LNCaP clone FGC (cell line): ENCODE results near the gene MCHR1.
"Not testable (repeated sequence)": the region's sequence is repeated elsewhere in the genome, so short reads cannot be mapped to it uniquely, and the experiment has no call there.

ENCODE experiments used
- DNase-seq: peaks from one replicate; pipeline ENCODE4 v3.0.0-alpha.2; 2011; ENCODE audit warnings: low read depth
- H3K4me3 ChIP-seq: 2 replicates; pipeline ENCODE4 v1.5.1; 2011; ENCODE audit warnings: mild to moderate bottlenecking, low read depth, low read length, control low read depth
- TF ChIP-seq, protein P1 (sequence below): IDR thresholded peaks from 2 replicates; pipeline ENCODE4 v1.5.1; 2012; ENCODE audit warnings: mild to moderate bottlenecking; ENCODE audit not compliant: control insufficient read depth, insufficient read depth; ENCODE audit errors: extremely low read depth

Gene MCHR1

GRCh38 chr22:40719599-40719998 lies 40.3 kb downstream of the MCHR1 start:
- TF ChIP-seq, protein P1, sequence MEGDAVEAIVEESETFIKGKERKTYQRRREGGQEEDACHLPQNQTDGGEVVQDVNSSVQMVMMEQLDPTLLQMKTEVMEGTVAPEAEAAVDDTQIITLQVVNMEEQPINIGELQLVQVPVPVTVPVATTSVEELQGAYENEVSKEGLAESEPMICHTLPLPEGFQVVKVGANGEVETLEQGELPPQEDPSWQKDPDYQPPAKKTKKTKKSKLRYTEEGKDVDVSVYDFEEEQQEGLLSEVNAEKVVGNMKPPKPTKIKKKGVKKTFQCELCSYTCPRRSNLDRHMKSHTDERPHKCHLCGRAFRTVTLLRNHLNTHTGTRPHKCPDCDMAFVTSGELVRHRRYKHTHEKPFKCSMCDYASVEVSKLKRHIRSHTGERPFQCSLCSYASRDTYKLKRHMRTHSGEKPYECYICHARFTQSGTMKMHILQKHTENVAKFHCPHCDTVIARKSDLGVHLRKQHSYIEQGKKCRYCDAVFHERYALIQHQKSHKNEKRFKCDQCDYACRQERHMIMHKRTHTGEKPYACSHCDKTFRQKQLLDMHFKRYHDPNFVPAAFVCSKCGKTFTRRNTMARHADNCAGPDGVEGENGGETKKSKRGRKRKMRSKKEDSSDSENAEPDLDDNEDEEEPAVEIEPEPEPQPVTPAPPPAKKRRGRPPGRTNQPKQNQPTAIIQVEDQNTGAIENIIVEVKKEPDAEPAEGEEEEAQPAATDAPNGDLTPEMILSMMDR = no peak
- DNase-seq = no peak
- H3K4me3 ChIP-seq = no peak overlapping the region

GRCh38 chr22:40720156-40720537 lies 40.9 kb downstream of the MCHR1 start:
- not testable (repeated sequence) for DNase-seq, H3K4me3 ChIP-seq

GRCh38 chr22:40720538-40721256 lies 41.4 kb downstream of the MCHR1 start:
- no peak for DNase-seq
- TF ChIP-seq, protein P1 = no peak
- no peak overlapping the region for H3K4me3 ChIP-seq

- no peak overlapping the region for H3K4me3 ChIP-seq
- DNase-seq = no peak
- TF ChIP-seq, protein P1 = no peak
Measured at GRCh38 chr22:40721266-40721665, 42.0 kb downstream of the MCHR1 start.

DNA sequence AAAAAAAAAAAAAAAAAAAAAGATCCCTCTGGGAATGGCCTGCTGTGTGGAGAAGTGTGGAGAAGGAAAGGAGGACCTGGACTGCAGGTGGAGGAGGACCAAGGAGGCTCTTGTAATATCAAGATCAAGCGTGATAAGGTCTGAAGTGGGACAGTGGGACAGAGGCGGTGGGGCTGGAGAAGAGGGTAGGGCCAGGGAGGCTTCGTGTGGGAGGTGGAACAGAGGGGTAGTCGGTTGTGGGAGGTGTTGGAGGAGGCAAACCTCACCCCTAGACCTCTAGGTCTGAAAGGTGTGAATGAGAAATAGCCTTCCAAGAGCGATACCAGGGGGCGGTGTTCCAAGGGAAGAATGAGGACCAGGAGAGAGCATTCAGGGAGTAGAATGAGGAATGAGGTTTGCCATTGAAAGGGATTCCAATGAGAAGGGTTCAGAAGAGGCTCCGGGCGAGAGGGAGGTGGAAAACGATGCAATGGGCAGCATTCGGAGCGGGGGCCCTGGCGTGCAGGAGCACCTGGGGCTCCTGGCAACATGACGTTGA lies 44.2 kb downstream of the MCHR1 start:
- no peak for DNase-seq
- H3K4me3 ChIP-seq = no peak overlapping the region
- TF ChIP-seq, protein P1 = no peak

DNA sequence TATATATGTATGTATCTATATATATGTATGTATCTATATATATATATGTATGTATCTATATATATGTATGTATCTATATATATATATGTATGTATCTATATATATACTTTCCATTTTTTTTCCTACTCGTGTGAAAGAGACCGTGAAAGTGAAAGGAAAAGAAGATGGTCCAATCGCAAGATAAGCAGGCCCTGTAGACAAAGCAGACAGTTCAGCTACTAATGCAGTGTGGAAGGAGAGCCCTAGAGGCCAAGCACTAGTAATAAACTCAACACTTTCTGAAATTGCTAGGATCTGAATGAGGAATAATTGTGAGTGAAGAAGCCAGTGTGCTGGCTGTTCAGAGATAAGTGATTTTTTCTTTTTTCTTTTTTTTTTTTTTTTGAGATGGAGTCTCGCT lies 47.2 kb downstream of the MCHR1 start:
- no peak for DNase-seq
- TF ChIP-seq, protein P1 = no peak
- no peak overlapping the region for H3K4me3 ChIP-seq

- H3K4me3 ChIP-seq = no peak overlapping the region
- DNase-seq = no peak
- TF ChIP-seq, protein P1 = no peak
Measured at GRCh38 chr22:40727070-40727963, 48.0 kb downstream of the MCHR1 start.
